Hypothalamus (tissue), 51 donors: ENCODE measurements around the gene KLF6.

Experiments used
- DNase-seq, 51 donors: peaks; one replicate each; lab custom pipeline; 2025; lab: John Stamatoyannopoulos, UW

The KLF6 gene

DNA sequence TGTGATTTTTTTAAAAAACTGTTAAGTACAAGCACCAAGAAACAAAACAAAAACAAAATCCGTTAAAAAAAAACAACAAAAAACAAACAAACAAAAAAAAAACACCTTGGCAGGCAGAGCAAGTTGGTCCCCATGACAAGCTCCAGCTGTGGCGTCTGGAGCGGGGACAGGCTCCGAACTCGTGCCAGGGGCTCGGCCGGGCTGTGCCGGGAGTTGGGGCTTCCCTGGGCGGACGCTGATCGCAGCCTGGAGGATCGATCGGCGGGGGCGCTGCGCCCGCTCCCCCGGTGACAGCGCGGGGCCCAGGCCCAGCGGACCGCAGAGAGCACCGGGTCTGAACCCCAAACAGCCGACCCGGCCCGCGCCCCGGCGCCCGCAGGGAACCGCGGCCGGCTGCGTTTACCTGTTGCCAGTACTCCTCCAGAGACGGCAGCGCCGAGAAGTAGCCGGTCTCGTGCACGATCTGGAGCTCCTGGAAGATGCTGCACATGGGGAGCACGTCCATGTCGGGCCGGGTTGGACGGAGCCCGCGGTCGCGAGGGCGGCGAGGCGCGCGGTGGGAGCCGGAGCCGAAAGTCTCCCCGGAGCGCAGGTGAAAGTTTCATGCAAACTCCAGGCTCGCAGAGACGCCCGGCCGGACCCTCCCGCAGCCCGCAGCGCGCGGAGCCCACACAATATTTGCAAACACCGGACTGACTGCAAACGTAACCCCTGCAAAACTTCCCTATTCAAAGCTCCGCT is at the start of gene KLF6:
Gene KLF6 (minus strand): TSS at position 700 of the 741 bp plus-strand sequence. CDS start 195 bp downstream, at position 505.
- DNase-seq, result peak in 27 of 51 donors; percentile 13 to 82 (median 59)

DNA sequence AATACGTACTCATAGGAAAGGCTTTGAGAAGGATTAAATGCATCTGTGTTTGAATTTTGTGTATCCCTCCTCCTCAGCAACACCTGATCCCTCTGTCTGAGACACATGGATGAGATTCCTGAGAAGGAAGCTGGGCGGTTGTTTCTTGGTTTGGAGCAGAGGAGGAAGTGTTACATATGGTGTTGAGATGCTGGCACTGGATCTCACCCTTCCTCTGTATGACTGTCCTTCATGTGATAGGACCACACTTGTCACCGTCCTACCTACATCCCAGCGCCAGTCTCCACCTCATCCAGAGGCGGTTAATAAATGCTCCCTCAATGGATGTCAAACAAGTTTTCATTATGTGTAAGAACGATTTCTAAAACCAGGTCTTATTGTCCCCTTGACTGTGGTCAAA is 49.4 kb upstream of the KLF6 start:
- DNase-seq, result no peak

DNA sequence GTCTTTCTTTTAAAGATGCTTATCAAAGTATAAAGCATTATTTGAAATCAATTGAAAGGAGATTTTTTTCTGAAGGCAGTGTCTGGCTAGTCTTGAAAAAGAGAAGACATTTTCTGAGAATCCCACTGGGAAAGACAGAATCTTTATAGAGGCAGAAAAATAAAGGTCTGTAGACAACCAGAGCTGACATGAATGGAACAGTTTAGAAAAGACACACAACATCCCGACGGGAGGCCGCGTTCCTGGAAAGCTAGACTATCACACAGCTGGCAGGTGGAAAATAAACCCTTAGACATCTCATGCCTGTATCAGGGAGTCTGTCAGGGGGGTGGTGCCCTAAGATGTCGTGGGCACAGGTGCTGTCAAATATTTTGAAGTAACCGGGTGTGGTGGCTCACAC is 48.0 kb upstream of the KLF6 start:
- DNase-seq, result no peak

DNA sequence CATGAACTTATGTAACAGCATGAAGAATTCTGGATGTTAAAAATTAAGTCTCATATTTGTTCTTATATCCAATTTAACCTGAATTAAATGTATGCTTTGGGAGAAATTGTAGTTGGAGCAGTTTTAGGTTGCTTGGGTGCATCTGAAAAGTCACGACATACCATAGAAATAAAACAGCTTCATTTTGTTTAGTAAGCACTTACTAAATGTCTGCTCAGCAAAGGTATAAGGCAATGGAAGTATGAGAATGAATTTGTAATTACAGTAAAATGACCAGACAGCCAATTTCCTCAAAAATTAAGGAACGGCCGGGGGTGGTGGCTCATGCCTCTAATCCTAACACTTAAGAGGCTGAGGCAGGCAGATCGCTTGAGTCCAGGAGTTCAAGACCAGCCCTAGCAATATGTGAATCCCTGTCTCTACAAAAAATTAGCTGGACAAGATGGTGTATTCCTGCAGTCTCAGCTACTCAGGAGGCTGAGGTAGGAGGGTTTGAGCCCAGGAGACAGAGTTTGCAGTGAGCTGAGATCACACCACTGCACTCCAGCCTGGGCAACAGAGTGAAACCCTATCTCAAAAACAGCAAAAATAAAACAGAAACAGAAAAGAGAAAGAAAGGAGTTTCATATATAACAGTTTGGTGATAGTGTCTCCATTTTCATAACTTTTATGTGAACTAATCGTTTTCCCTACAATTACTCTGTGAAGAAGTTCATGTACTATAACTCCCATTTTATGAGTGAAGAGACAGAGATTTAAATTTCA is 47.2 kb upstream of the KLF6 start:
- DNase-seq, result no peak

DNA sequence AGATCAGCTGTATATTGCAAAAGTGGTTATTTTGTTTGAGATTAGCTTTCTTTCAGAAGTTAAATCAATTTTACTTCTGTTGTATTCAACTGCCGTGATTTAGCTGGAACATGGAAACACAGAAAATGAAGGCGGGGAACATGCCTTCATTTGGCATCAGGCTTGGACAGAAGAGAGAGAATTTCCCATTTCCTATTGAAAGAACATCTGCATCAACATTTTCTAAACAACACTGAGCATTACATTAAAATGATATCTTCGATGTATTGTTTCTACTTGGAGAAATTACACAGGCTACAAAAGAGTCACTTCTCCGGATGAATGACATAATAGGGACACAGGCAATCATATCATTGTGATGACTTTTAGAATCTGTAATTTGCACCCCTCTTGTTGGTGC is 46.6 kb upstream of the KLF6 start:
- no peak for DNase-seq

DNA sequence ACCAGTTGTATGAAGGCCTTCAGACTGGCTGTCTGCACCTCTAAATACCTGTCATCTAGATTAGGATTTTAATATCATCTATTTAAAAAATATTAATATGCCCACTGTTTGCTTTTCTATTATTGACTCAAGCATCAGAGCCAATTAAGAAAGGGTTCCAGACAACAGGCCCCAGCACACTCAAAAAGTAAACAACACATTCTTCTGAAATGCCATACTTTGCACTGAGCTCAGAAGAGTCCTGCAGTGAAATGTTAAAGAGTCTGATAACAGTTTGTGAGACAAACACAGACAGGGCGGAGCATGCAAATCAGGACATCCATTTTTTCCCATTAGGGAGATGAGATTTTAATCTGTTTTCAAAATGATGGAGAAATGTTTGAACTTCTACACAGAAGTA is 45.9 kb upstream of the KLF6 start:
- DNase-seq, result no peak

DNA sequence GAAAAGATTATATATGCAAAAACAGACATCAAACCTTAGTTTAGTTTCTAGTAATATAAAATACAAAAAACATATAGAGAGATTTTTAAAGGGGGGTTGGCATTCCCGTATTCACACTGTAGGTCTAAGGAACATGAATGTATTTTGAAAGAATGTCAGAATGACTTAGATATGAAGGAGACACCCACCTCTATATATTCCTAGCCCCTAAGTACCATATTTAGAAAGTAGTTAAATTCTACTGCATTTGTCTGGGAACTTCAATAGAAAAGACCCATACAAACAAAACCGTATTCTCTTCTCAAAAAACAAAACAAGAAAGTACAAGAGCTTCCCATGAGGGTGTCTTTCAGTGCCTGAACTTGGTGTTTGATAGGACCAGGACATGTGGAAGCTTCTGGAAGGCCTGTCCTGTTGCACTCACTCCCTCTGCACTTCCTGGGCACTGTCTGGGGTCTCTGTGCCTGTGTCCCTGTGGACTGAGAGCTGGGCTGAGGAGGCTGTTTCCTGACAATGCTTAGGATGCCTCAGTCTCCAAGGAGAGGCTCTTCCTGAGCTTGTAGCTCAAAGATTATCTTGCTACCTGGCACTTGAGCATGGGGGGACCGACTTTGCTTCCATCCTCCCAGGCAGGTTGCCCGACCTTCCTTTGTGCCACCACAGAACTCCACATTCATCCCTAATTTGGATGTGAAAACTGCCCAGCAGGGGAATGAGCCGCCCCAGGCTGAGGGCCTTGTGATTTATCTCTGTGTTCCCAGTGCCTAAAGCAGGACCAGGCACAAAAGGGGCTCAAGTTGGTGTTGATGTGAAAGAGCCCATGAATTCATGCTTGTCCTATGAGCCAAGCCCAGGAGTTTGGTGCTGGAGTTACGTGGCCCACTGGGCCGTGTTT is 44.4 kb upstream of the KLF6 start:
- no peak for DNase-seq

DNA sequence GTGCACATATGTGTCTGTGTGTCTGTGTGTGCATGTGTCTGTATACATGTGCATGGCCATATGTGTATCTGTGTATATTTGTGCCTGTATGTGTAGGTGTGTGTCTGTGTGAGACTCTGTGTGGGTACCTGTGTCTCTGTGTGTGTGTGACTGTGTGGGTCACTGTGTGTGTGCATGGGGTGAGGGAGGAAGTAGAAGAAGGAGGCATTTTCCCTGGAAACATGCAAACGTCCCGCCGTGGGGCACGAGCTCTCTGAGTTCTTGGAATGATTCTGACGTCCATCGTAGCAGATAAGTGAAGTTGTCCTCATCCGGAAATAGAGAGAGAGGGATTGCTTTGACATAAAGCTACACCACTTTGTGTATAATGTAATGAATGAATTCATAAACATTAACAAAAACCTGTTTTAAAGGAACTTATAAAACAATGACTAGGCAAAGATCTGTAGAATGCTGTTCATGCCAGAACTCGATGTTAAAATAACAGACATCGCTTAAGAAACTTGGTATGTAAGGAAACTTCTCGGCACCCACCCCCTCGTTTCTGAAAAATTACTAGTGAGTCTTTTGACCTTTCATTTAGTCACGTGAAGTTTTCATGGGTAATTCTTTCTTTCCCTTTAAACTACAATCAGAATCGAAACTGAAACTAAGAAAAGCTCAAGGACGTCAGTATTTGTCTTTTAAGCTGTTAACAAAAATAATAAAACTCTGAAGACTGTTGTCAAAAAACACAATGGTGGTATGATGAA is 43.6 kb upstream of the KLF6 start:
- peak in 1 of 51 donors; percentile 44 for DNase-seq

DNA sequence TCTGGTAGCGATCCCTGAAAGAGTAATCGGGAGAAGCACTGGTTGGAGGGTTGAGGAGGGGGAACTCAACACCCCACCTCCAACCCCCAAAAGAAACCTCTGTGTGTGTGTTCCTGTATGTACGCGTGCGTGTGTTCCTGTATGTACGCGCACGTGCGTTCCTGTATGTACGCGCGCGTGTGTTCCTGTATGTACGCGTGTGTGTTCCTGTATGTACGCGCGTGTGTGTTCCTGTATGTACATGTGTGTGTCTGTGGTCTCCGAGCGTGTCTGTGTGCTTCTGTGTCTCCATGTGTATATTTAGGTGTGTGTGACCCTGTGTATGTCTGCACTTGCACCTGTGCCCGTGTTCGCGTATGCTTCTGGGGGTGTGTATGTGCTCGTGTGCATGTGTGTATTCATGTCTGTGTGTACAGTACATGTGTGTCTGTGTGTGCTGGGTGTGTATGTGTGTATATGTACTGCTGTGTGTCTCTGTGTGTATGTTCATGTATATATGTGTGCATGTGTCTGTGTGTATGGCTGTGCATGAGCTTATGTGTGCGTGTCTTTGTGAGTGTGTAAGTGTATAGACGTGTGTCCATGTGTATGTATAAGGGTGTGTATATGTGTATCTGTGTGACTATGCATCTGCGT is 42.9 kb upstream of the KLF6 start:
- no peak for DNase-seq

DNA sequence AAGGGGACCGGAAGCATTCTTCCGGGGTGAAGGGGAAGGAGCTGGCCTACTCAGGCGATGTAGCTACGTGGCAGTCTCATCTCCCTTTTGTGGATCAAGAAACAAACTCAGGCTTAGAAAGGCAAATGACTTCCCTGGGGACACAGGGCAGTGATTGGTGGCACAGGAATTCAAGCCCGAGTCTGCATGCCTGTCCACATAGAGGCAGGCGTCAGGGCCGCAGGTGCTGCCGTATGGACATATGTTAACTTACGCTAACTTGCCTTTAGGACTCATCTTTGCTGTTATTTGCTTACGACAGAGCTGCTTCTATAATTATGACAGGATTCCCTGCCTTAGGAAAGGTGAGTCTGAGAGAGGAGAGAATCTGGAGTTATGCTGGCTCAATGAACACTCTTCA is 42.3 kb upstream of the KLF6 start:
- no peak for DNase-seq

DNA sequence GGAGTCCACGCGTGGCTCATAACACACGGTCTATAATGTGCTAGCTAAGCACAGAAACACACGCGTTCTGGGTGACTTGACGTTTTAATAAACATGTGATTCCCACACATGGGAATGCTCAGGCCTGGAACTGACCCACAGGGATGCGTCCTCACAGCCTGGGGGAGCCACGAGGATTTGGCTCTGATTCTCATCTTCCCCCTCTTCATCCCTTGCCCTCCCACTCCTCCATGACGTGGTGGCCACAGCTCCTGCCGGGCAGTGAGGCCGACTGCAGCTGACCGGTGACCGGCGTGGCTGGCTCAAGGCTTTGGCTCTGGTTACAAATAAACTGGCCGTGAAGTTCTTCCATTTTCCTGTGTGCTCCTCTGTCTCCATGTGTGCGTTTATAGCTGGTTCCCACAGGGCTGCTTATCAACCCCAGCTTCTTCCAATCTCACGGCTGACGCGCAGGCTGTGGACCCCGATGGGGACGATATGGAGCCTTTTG is 40.9 kb upstream of the KLF6 start:
- DNase-seq, result no peak

DNA sequence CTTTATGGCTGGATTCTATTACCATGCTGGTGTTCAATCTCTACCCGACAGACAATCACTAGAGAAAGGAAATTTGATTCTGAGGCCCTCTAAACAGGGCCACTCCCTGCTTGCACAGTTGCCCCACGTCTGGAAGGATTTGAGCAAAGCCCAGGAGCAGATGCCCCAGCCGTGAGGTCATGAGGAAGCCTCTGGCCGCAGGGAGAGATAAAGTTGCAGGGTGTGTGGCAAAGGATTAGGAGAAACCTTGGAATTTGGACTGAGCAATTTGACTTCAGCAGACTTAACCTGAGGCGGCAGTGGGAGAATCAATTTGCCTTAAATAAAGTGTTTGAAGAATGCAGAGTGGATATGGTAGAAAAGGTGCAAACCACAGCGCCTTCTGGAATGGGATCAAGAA is 40.2 kb upstream of the KLF6 start:
- no peak for DNase-seq

DNA sequence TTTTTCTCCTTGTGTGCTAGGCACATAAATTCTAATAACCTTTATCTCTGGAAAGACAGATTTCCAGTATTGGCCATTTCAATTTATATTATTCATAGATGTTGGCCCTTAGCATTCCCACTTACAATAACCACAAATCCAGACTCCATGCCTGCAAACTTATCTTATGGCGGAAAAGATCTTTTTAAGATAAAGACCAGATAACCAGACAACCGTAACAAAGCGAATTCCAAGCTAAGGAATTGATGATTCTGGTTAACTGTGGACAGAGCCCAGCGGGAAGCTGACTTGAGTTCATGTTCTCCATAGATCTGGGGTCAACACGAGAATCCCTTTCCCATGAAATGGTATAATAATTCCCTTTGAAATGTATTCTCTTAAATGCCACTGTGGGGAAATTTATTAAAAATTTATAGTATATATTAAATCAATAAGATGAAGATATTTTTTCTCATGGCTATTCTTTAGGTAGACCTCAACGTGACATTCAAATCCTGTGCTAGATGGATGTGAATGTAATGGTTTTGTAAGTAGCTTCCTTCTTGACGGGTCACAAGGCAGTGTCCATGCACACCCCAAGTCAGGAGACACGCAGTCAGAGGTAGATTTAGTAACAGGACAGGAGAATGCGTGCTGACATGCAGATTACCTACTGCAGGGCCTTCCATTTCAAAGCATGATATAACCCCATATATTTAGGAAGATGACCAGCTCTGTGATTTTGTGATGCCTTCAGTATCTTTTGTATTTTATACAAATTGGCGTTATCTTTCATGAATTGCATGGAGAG is 37.7 kb upstream of the KLF6 start:
- DNase-seq, result no peak

DNA sequence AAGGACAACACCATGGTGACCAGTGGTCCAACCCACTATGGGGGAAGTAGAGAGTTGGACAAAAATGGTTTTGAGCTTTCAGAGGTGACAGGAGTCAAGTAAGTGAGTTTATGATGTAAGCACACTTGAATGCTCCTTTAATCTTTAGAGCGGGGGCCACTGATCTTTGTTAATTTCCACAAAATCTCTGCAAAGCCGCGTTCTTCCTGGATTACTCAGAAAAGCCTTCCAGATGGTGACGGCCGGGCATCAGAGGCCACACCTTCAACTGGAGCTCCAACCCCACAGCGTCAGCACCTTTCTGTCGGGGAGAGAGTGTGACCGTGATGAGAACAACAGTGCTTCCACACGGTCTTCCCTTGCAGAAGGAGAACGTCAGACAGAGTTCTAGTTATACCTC is 35.2 kb upstream of the KLF6 start:
- no peak for DNase-seq

DNA sequence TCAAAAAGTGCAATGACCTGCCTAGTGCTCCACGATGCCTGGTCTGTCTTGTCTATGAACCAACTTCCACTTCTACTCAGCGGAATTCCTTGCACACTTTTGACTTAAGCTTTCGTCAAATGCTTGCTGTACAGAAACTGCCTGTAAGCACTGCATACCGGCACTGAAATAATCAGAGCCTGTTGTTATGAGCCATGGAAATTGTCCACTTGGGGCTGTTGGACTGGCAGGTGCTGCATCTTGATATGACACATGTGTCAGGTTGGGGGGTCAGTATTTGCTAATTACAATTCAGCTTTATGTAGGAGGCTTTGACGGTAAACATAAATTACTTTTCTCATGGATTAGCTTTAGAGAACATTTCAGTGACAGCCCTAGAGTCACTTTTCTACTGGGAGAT is 32.0 kb upstream of the KLF6 start:
- DNase-seq, result no peak

DNA sequence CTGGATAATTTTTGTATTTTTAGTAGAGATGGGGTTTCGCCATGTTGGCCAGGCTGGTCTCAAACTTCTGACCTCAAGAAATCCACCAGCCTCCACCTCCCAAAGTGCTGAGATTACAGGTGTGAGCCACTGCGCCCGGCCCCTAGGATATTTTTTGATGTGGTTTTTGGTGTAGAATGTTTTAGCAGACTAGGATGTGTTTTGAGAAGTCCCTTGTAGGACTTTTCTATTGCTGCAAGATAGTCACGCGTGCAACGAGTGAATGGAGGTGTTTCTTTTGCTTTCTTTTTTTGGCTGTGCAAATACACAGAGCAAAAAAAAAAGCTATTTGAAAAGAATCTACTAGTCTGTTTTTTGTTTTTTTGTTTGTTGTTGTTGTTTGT is 29.8 kb upstream of the KLF6 start:
- DNase-seq, result no peak

DNA sequence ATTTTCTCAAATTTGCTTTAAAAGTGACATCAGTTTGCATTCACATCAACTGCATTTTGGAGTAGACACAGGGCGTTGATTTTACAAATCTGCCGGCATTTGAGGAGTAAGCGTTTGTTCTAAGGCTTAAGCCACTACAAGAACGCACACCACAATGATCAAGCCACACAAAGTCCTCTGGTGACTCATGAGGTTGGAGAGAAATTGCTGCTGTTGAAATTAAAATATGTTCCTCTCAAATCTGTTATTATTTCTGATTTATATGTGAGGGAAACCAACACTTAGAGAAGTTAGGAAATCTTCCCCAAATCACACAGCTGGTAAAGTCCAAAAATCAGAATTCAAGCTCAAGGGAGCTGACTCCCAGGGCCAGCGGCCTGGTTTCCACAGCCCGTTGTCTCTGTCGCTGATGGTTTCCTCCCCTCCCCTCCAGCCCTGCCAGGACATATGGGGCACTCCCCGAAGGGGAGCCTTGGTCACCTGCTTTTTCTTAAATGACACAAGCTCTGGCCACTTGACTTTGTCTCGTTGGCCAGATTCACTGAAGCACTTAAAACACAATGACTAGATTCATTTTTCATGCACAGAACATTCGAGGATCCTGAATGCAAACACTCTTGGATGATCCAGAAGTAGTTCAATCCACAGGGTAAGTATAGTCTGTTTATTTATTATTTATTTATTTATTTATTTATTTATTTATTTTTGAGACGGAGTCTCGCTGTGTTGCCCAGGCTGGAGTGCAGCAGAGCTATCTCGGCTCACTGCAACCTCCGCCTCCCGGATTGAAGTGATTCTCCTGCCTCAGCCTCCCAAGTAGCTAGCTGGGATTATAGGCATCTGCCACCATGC is 29.2 kb upstream of the KLF6 start:
- no peak for DNase-seq

DNA sequence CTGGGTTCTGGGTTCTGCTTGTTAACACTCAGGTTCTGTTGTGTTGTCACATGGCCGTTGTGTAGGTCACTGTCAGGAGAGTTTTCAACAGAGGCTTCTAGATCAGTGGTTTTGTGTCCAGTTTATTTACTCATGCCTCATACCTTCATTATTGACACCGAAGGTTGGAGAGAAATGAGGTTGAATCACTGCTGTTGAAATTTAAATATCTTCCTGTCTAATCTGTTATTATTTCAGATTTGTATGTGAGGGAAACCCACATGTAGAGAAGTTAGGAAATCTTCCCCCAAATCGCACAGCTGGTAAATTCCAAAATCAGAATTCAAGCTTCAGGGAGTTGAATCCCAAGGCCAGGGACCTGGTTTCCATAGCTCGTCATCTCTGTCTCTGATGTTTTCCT is 28.3 kb upstream of the KLF6 start:
- no peak for DNase-seq
